ENCODE measurements around the gene EXOSC7.
"Not testable (repeated sequence)": the region's sequence is repeated elsewhere in the genome, so short reads cannot be mapped to it uniquely, and the experiment has no call there.

Gene EXOSC7

GRCh38 chr3:45023675-45024074 is 47.6 kb downstream of the EXOSC7 start:
- no peak for DNase-seq (ENCODE audit: low read depth in 2 of 2)

GRCh38 chr3:45024542-45025255 is 48.7 kb downstream of the EXOSC7 start:
- no peak for DNase-seq (ENCODE audit: low read depth in 2 of 2)

DNA sequence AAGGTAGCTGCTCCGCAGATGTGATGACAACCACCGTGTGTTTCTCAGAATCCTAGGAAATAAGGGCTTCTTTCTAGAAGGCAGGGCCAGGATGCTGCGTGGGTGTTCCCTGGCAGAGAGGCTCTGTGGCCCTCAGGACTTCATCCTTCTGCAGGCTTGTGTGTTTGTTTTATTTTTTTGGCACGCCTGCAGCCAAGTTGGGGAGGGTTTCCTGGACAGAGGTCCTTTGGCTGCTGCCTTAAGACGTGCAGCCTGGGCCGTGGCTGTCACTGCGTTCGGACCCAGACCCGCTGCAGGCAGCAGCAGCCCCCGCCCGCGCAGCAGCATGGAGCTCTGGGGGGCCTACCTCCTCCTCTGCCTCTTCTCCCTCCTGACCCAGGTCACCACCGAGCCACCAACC is 50.0 kb downstream of the EXOSC7 start, which contains the start of gene CLEC3B:
Gene CLEC3B (plus strand): TSS at position 266 of the 400 bp plus-strand sequence. CDS start 60 bp downstream, at position 326.
- no peak for DNase-seq (ENCODE audit: low read depth in 2 of 2)

DNA sequence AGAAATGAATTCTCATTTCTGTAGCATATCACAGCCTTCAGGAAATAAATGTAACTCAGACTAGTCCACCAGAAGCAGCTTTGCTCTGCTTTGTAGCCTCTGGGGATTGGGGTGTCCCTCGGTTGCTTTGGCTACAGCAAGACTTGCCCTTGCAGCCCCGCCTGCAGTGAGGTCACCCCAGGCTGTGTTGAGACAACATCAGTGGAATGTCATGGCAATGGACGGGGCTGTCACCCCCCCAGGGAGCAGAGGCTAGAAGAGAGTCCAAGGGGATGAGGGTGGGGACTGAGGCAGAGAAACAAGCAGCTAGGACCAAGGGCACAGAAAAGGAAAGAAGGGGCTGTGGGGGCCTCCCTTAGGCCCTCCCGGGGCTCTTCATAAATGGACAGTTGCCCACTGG is 50.9 kb downstream of the EXOSC7 start:
- no peak for DNase-seq (ENCODE audit: low read depth in 2 of 2)

- DNase-seq (ENCODE audit: low read depth in 2 of 2), result no peak
Observed at GRCh38 chr3:45027441-45027840, 51.4 kb downstream of the EXOSC7 start.

GRCh38 chr3:45029216-45029615 is 53.2 kb downstream of the EXOSC7 start:
- DNase-seq (ENCODE audit: low read depth in 2 of 2), result no peak

GRCh38 chr3:45029661-45030060 is 53.6 kb downstream of the EXOSC7 start:
- DNase-seq (ENCODE audit: low read depth in 2 of 2), result no peak

DNA sequence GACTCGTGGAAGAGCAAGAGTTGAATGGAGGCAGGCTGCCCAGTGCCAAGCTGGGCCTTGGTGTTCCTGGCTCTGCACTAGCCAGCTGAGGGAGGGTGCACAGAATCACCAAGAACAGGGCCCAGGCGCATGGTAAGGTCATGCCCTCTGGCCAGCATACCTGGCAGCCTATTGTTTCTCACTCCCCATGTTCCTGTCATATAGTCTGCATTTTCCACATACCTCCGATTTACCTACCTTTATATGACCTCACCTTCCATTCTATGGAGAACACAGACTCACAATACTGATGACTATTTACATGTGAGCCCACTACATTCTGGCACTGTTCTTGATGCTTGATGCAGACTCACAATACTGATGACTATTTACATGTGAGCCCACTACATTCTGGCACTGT is 55.5 kb downstream of the EXOSC7 start:
- DNase-seq (ENCODE audit: low read depth in 2 of 2), result no peak

GRCh38 chr3:45032113-45032512 is 56.1 kb downstream of the EXOSC7 start:
- no peak for DNase-seq (ENCODE audit: low read depth in 2 of 2)

GRCh38 chr3:45033791-45034190 is 57.7 kb downstream of the EXOSC7 start:
- no peak for DNase-seq (ENCODE audit: low read depth in 2 of 2)

DNA sequence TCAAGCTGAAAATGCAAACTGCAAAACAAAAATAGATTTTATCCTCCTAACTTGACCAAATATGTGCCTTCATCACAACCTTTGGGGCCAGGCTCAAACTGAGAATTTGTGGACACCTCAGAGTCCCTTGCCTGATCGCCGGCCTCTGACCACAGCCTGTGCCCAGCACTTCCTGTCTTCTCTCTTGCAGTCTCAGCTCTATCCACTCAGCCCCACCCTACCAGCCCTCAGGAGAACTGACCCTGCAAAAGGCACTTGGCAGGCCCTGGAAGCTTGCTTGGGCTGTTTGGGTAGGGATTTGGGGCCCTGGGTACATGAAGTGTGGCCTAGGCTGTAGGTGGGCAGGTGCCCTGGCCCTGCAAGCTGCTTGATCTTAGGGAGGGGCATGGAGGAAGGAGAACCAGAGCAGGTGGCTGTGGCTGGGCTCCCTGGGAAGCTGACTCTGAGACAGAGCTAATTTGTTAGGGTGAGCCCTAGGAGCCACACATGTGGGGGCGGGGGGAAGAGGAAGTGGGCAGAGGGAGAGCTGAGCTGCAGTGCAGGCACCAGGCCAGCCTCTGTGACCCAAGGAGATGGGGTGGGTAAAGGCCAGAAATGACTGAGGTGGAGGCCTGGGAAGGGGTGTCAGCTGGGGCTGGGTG is 58.7 kb downstream of the EXOSC7 start:
- DNase-seq (ENCODE audit: low read depth in 2 of 2), result no peak

DNA sequence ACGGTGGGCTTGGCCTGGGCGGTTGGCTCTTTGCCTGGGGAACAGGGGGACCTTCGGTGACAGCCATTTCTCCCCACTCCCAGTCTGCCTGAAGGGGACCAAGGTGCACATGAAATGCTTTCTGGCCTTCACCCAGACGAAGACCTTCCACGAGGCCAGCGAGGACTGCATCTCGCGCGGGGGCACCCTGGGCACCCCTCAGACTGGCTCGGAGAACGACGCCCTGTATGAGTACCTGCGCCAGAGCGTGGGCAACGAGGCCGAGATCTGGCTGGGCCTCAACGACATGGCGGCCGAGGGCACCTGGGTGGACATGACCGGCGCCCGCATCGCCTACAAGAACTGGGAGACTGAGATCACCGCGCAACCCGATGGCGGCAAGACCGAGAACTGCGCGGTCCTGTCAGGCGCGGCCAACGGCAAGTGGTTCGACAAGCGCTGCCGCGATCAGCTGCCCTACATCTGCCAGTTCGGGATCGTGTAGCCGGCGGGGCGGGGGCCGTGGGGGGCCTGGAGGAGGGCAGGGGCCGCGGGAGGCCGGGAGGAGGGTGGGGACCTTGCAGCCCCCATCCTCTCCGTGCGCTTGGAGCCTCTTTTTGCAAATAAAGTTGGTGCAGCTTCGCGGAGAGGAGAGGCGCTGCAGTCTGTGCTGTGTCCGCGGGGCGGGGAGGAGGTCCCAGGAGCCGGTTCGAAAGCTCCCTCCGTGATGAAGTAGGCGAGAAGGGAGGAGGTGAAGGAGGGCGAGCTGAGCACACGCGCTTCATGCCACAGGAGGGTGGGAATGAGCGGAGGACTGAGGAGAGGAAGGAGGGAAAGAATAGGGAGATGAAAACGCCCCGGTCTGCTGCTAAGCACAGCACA is 59.6 kb downstream of the EXOSC7 start:
- DNase-seq (ENCODE audit: low read depth in 2 of 2), result peak in 1 of 2 donors; percentile 8

DNA sequence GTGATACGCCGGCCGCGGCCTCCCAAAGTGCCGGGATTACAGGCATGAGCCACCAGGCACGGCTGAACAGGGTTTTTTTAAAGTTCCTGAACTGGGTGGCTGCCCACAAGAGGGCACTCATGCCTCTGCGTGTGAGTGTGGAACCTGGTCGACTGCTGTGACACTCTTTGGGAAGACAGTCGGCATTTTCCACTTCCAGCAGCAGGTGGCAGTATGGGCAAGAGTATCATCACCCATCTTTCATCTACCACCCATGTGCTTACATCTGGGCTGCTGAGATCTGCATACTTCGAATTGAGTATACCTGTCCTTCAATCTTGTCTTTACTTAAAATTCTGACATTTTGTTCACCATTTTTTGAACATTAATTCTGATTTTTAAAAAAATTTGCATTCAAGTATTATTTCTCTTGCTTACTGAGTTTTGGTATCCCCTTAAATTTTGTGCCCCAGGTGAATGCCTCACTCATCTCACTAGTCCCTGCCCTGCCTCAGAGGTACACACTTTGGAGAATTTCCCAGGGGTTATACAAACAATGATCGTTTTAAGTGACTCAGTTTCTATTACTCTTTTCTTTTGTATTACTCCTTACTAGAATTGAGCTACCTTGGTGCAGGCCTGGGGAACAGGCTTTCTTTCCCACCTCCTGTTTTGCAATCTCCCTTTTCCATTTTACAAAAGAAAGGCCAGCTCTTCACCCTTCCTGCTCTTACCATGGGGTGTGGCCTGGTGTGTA is 61.8 kb downstream of the EXOSC7 start:
- peak; percentile 83 to 86 for DNase-seq (ENCODE audit: low read depth in 2 of 2)

DNA sequence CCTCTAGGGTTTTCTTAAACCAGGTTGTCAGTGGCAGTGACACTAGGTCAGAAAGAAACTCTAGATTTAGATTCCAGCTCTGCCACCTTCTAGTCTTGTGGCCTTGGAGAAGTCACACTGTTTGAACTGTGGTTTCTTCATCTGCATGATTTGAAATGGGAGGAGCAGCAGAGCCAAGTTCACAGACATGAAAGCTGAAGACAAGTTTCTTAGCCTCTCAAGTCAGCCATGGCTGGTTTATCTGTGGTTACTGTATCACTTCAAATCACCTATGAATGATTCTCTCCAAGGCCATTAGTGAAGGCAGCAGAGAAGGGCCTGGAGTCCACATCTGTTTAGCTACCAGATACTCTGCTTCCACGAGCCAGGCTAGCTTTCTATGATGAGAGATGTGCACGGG is 65.6 kb downstream of the EXOSC7 start:
- DNase-seq (ENCODE audit: low read depth in 2 of 2), result no peak

- no peak for DNase-seq (ENCODE audit: low read depth in 2 of 2)
Observed at GRCh38 chr3:45042162-45042561, 66.1 kb downstream of the EXOSC7 start.

GRCh38 chr3:45043728-45044299 is 67.8 kb downstream of the EXOSC7 start:
- no peak for DNase-seq (ENCODE audit: low read depth in 2 of 2)

DNA sequence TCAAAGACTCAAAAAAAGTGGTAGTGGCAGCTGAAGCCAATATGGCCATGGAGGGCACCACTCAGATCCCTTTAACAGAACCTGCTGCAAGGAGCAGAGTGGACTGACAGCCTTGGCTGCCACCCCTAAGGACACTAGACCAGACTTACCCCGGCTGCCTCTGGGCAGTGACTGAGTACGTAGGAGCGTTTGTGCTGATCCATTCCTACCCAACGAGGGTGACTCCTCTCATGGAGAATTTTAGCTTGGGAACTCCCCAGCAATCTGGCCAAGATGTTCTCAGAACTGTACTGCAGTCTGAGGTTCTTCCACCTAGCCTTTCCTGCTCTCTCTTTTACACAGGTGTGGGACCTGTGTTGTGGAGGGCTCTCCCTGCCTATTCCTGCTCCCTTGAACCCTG is 72.2 kb downstream of the EXOSC7 start:
- DNase-seq (ENCODE audit: low read depth in 2 of 2), result no peak

DNA sequence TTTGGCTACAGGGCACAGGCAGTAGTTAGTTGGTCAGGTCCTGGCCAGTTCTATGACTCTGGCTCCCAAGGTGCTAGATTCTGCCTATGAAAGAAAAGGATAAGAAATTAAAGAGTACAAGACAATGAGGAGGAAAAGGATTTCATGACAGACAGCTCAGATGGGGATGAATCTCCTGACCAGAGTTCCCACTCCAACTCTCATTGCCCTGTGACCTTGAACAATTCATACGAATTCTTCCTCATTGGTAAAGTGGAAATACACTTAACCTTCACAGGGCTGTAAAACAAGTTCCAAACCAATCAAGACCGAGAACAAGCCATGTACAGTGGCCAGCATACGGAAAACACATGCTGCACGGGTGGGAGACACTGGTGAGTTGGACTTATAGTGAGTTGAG is 73.8 kb downstream of the EXOSC7 start:
- DNase-seq (ENCODE audit: low read depth in 2 of 2), result no peak

GRCh38 chr3:45051685-45052084 is 75.6 kb downstream of the EXOSC7 start:
- DNase-seq (ENCODE audit: low read depth in 2 of 2), result no peak

DNA sequence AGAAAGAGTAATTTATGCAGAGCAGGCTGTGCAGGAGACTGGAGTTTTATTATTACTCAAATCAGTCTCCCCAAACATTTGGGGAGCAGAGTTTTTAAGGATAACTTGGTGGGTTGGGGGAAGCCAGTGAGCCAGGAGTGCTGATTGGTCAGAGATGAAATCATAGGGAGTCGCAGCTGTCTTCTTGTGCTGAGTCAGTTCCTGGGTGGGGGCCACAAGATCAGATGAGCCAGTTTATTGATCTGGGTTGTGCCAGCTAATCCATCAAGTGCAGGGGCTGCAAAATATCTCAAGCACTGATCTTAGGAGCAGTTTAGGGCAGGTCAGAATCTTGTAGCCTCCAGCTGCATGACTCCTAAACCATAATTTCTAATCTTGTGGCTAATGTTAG is 77.8 kb downstream of the EXOSC7 start:
- DNase-seq (ENCODE audit: low read depth in 2 of 2), result not testable (repeated sequence)

GRCh38 chr3:45054196-45054857 is 78.3 kb downstream of the EXOSC7 start:
- no peak for DNase-seq (ENCODE audit: low read depth in 2 of 2)

Data from stimulated activated CD4-positive, alpha-beta T cell treated with anti-CD3 and anti-CD28 coated beads, Interleukin-4, amount 100 ng/mL, for 48 hours (primary cell).